Activated CD4-positive, CD25-positive, alpha-beta regulatory T cell (primary cell): ENCODE measurements around the gene RPH3AL.
"Not testable (repeated sequence)": the region's sequence is repeated elsewhere in the genome, so short reads cannot be mapped to it uniquely, and the experiment has no call there.

Source experiments
- DNase-seq, 4 experiments: peaks; one replicate each; lab custom pipeline; 2025; lab: John Stamatoyannopoulos, UW

RPH3AL gene

DNA sequence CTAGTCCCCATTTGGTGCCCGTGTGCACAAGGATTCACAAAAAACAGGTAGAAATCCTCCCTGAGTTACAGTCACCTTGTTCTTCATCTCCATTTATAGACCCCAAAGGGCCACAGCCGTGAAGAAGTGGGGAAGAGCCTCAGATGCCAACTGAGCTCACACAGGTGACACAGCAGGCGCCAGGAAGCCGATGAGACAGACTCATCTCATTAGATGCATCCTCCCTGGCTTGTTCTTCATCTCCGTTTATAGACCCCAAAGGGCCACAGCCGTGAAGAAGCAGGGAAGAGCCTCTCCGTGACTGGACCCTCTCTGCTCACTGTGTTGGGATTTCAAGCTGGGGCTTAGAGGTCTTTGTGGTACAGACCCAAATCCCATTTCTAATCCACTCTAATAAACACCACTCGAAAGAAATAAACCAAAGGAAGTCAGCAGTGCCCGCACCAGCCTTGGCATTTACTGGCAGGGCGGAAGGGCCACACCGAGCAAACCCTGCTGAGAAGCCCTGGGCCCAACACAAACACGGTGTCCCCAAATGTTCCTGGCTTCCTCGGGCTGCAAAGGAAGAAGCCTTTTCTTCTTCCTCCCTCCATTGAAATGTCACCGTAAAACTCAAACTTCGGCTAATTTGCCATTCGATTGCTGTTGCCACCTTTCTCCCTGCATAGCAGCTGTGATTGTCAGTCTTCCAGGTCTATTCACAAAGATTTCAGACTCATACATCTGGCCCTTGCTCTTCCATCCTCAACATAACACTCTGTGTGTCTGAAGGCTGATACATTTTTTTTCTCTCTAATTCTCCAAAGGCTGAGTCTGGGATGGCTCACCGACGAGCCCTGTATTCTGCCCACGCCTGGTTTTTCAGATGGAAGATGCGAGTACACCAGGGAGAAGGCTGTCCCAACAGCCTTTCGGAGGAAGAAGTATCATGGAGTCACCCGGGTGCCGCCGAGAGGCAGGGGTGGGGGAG, 126.2 kb downstream of the RPH3AL start:
- DNase-seq = no peak

DNA sequence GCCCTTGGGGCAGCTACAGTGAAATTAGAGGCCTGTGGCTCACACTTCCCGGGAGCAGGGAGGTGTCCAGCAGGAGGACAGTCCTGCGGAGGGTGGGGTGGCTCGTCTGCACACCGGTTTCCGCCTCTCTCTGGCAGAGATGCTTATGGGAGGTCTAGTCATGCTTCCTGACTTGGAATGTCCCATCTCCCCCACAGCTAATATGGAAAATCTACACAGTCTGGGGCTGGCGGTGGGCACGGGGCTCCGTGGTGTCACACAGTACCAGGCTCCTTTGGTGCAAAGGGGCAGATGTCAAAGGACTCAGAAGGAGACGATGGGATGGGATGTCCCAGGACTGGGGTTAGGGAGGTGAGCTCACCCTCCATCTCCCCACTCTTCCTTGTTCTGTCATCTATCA, 127.1 kb downstream of the RPH3AL start:
- DNase-seq = no peak

DNA sequence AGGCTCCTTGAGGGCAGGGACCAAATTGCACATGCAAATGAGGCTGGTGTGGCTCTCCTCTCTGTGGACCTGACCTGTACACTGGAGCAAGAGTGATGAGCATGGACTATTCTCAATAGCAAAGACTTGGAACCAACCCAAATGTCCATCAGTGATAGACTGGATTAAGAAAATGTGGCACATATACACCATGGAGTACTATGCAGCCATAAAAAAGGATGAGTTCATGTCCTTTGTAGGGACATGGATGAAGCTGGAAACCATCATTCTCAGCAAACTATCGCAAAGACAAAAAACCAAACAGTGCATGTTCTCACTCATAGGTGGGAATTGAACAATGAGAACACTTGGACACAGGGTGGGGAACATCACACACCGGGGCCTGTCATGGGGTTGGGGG, 128.0 kb downstream of the RPH3AL start:
- DNase-seq = not testable (repeated sequence)

DNA sequence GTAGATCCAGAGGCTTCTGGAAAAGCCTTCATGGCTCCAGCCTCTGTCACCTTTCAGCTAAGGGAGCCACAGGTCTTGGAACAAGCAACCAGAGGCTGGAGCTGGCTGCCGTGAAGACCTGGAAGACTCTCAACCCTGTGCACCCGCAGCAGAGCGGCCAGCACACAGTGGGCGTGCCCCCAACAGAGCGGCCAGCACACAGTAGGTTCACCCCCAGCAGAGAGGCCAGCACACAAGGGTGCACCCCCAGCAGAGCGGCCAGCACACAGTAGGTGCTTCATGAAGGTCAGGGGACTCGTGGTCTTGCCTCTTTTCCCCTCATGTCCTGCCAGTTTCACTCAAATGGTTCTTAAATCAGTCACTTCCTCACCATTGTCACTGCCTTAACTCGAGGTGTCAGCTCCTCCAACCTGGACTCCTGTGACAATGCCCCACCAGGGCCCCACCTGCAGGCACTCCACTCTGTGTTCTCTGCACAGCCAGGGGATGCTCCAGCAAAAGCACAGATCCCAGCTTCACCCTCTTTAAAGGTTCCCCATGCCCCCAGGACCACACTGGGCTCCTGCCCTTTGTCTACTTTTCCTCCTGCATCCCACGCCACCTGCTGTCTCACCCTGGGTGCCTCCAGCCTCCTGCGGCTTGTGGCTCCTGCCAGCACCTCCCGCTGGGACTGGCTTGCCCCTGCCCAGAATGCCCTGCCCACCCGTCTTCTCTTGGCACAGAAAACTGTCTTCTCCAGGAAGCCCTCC, 128.7 kb downstream of the RPH3AL start:
- DNase-seq = no peak

DNA sequence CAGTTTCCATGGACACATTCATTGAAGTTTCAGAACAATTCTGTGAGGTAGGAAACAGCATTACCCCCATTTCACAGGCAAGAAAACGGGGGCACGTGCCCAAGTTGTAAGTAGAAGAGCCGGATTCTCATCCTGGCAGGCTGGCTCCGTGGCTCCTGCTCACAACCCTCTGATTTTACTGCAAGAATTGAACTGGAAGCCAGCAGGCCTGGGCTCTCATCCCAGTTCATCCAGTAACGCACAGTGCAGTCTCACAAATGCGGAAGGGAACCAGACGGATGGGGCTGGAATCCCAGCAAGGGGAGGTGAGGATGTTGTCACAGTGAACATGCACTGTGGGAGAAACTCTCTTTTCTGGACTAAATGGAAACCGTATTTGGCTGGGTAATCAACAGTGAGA, 130.4 kb downstream of the RPH3AL start:
- no peak for DNase-seq

DNA sequence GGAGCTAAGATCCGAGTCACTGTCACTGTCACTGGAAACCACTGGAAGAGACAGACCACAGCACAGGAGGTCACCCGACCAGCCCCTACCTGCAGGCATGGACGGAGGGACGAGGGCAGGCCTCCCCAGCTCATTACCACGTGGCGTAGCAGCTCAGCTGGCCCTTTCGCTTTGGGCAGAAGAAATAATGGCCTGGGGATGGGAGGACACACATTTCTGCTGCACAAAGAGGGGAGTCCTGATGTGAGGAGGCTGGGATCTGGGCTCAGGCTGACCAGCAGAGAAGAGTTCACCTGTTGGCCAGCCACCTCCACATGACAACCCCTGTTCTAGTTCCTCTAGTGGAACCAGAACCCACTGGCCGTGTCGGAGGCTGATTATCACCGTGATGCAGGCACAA, 132.9 kb downstream of the RPH3AL start:
- DNase-seq = no peak

DNA sequence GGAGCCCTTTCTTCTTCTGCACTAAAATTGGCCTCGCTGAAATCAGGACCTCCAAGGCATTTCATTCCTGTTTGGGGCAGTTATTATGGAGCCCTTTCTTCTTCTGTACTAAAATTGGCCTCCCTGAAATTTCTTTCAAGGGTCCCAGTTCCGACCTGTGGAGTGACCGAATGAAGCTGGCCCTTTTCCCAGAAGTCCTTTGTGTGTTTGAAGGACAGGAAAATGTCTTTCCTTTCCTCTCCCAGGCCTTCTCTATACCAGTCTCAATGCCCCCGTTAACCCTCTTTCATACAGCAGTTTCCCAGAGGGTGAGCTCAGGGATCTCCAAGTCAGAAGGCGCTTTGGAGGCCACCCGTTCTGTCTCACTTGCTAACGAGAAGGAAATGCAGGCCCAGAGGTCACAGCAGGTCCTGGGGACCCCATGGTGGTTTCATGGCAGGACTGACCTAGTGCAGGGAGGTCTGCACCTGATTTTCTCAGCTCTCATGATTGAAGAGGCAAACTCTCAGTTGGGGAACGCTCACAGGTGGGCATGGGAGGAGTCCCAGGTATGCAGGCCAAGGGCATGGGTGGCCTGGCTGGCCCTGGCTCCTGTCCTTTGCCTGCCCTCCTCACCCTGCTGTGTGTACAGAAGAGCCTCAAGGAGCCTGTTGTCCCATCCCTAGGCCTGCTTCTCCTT, 134.0 kb downstream of the RPH3AL start:
- DNase-seq = no peak

DNA sequence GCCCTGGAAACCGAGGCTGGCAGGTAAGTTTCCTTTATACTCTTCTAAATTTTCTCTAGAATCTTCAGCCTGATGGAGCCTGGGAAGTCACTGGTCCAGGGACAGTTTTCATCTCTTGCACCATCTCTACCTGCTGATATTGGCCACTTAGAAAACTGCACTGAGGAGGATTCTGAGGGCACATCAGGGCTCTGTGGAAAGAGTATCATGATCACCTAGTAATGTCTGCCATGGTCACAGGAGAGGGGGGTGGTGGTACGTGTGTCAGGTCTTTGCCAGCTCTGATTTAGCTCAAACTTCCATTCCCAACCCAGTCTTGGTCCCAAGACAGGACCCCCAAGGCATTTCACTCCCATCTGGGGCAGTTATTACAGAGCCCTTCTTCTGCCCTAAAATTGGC, 136.0 kb downstream of the RPH3AL start:
- no peak for DNase-seq

DNA sequence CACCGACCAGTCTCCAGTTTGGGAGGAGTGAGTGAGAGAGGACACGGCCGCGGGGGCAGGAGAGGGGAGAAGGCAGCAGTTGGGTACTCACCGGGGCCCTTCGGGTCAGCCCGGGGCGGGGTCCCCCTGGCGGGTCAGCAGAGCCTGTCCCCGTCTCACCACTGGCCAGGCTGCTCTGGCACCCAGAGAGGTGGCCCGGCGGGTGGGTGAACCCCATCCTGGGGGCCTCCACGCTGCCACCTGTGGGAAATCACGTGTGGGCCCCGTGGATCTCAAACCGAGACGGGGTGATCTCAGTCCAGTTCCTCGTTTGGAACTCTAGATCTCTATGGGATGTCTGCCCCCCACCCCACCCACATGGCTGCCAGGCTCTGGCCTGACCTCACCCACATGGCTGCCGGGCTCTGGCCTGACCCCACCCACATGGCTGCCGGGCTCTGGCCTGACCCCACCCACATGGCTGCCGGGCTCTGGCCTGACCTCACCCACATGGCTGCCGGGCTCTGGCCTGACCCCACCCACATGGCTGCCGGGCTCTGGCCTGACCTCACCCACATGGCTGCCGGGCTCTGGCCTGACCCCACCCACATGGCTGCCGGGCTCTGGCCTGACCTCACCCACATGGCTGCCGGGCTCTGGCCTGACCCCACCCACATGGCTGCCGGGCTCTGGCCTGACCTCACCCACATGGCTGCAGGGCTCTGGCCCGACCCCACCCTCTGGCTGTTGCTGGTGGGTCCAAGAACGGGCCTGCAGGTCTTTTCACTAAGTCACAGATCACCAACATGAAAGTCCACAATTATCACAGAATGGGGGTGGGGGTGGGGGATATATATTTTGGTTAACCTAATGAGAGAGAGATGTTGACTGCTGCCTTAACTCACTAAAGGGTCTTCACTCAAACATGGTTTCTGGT, 136.8 kb downstream of the RPH3AL start:
- not testable (repeated sequence) for DNase-seq

DNA sequence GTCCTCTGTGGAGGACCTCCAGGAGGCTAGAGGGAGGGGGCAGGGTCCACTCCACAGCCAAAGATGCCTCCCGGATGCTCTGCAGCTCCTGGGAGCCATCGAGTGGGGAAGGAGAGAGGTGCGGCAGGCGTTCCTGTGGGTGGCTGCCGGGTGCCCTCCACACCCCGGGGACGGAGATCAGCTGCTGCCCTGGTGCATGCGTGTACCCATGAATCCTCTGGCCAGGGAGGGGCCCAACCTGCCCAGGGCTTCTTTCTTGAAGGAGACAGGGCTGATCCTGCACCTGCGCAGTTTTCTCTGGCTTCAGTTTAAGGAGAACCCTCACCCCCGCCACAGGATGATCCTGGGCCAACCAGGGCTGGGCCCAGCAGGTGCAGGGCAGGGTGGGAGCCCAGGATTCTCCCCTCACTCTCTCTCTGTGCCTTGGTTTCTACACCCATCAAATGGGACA, 137.7 kb downstream of the RPH3AL start:
- no peak for DNase-seq

DNA sequence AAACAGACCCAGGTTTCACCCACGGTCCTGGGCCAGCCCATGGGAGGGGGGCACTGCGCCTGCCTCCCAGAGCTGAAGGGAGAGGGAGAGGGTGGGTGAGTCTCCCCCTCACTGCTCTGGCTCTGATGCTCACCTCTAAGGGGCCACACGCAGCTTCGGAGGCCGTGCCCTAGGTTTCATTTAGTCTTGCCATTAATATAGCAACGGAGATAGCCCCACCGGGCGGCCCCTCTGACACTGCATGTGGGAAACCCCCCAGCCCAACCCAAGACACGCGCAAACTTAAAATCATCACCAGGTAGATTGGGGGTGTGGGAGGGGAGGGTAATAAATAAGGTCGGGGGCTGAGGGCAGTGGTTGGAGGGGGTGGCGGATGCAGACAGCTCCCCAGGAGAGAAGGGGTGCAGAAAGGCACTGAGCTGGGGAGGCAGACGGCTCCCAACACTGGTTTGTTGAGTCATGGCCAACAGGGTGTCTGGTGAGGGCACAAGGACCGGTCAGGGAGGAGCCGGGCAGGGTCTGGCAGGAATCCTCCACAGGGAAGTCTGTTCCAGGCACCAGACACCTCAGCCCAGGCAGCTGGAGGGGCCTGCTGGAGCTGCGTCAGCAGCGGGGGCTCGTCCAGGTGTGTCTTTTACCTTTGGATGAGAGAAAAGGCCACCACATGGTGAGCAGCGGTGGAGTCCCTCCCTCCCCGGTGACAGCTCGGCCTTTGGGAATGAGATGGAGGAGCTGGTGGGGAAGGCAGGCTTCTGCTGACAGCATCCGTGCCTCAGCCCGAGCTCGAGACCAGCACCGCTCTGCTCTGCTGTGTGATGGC, 139.1 kb downstream of the RPH3AL start:
- DNase-seq = no peak

DNA sequence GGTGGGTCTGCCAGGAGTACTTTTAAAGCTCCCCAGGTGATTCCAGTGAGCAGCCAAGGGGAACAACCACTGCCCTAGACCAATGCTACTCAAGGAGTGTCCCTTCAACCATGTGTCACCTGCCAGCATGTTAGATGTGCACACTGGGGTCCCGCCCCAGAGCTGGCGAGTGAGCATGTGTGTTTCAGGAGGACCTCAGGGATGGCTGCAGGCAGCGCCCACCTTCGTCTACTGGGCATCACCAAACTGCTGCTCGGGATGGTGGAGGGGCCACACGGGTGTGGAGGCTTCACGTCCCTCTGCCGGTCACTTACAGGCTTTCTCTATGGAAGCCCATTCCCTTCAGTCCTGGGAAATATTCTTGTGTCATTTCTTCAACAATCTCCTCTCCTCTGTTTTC, 142.2 kb downstream of the RPH3AL start:
- DNase-seq = no peak

DNA sequence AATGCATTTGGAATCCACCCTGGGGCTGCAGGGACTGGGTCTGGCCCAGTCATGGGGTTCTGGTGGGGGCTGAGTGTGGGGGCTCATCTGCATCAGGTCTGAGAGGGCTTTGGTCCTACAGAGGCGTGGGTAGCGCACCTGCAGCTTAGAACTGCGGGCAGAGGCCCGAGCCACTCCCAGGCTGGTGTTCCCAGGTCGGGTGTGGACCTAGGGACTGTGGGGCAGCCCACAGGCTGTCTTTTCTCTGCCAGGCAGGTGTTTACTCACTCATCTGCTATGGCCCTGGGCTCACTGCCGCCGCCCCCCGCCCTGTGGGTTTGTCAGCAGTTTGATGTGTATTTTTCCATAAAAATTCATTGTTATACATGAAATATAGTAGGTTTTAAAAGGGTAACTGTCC, 144.2 kb downstream of the RPH3AL start:
- DNase-seq = no peak

DNA sequence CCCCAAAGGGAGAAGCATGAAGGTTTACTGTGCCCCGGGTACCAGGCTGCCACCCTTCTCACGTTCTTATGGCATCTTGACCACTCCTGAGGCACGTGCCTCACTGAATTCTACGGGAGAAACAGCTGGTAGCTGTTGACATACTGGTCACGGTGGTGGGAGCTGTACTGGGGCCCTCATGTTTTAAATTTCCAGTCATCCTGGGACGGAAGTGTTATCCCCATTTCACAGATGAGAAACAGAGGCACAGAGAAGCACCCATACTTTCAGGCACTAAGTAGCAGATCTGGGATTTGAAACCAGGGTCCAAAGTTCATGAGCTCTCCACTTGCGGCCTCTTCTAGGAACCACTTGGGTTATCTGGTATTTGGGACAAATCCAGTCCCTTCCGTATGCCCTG, 144.8 kb downstream of the RPH3AL start:
- no peak for DNase-seq

DNA sequence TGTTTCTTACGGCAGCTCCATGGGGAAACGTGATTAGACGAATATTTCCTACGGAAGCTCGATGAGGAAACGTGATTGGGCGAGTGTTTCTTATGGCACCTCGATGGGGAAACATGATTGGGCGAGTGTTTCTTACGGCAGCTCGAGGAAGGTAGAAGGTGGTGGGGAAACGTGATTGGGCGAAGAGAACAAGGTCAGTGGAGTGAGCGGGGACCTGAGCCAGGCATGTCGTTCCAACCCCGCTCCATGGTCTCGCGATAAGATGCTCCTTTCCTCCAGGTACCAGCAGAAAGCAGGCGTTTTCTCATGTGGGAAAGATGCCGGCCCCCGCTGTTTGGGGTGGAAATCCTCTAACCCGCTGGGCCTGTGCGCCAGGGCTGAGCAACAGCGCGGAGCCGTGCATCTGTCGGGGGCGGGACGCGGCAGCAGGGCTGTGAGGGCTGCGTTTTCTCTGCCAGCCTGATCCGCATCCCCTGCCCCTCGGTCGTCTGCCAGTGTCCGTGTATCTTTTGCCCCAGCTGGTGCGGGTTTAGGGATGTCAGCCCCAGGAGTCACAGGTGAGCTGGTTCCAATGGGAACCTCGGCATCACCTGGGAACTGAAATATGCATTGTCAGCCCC, 145.6 kb downstream of the RPH3AL start:
- no peak for DNase-seq

DNA sequence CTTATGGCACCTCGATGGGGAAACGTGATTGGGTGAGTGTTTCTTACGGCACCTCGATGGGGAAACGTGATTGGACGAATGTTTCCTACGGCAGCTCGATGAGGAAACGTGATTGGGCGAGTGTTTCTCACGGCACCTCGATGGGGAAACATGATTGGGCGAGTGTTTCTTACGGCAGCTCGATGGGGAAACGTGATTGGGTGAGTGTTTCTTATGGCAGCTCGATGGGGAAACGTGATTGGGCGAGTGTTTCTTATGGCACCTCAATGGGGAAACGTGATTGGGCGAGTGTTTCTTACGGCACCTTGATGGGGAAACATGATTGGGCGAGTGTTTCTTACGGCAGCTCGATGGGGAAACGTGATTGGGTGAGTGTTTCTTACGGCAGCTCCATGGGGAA, 146.1 kb downstream of the RPH3AL start:
- DNase-seq = not testable (repeated sequence)

DNA sequence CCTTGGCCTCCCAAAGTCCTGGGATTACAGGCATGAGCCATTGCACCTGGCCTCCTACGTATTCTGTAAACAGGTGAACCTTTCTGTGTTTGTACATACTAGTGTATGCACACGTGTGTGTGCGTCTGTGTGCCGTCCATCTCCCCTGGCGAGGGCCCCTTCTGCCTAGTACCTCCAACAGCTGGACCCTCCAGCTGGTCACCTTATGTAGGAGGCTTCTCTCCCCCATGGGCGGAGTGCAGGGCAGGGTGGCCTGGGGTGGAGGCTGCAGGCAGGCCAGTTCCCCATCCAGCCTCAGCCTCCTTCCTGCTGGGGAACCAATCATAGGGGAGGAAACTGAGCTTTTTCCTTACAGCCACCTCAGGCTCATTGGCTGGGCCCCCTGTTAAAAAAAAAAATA, 146.8 kb downstream of the RPH3AL start:
- DNase-seq = no peak

DNA sequence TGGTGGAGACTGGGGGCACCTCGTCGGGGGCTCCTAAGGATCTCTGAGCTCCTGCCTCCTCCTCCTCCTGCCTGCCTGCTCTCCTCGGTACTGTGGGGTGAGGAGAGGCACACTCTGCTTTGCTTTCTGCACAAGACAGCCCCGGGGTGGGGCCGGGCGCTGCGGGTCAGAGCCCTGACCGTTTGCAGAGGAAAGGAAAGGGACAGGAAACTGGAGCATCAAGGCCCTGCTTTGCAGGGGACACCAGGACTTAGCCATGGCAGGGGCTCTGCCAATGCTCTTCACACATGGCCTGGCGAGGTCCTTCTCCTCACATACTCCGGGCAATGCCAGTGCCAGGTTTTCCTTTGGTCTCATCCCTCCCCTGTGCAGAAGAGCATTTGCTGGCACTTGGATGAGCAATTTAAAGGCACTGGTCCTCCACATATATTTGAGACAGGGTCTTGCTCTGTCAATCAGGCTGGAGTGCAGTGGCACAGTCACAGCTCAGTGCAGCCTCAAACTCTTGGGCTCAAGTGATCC, 147.4 kb downstream of the RPH3AL start:
- DNase-seq = no peak

DNA sequence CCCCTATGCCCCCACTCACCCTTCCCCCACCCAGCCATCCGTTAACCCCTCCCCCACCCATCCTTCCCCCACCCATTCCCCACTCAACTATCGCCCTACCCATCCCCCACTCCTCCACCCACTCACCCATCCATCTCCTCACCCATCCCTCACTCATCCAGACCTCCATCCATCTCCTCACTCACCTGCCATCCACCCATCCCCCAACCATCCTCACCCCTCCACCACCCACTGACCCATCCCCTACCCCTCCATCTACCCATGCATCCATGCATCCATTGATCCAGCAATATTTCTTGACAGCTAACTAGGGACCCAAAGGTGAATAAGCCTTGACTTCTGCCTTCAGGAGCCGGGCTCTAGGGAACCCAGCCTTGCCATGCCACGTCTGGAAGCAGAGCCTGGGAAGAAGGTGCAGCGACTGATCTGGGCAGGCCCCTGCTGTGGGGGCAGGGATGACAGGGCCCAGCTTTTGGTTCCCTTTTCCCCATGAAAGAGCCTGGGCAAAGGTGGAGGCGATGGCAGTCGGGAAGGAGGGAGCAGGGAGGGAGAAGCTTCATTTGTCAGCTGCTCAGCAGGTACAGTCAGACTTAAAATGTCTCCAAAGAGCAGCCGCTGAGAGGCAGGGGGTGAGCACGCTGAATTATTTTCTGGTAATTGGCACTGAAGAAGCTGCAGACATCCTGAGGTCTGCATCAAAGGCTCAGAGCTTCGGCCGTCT, 148.0 kb downstream of the RPH3AL start:
- no peak for DNase-seq
